H9 (cell line): ENCODE data around the gene TRAK2. TPM values are rescaled to one million over a fixed set of nuclear protein-coding genes. Genes with fewer than 3 reads are reported as not detected.
A peak's percentile ranks its signal among the peaks of the same experiment; 100 is the strongest.
"Not testable (repeated sequence)": the region's sequence is repeated elsewhere in the genome, so short reads cannot be mapped to it uniquely, and the experiment has no call there.

Source experiments
- DNase-seq: peaks from one replicate; pipeline ENCODE4 v3.0.0-alpha.2; 2017
- H2AFZ ChIP-seq: one replicate; pipeline ENCODE4 v1.6.1; 2013; ENCODE audit warnings: mild to moderate bottlenecking, low read length, control low read depth, moderate library complexity
- H2AK5ac ChIP-seq: 2 replicates; pipeline ENCODE4 v1.6.1; 2013; ENCODE audit warnings: low read length, control low read depth, mixed read lengths; ENCODE audit not compliant: insufficient read length
- H2BK120ac ChIP-seq: one replicate; pipeline ENCODE4 v1.6.1; 2013; ENCODE audit warnings: low read depth, mild to moderate bottlenecking, low read length, control low read depth, inconsistent platforms; ENCODE audit not compliant: poor library complexity, severe bottlenecking
- H2BK12ac ChIP-seq: 2 replicates; pipeline ENCODE4 v1.6.1; 2013; ENCODE audit warnings: low read length, control low read depth, mixed read lengths, low read depth; ENCODE audit not compliant: insufficient read length
- H2BK15ac ChIP-seq: 2 replicates; pipeline ENCODE4 v1.6.1; 2013; ENCODE audit warnings: low read depth, low read length, control low read depth
- H2BK20ac ChIP-seq: one replicate; pipeline ENCODE4 v1.6.1; 2013; ENCODE audit warnings: low read depth, mild to moderate bottlenecking, low read length, control low read depth, inconsistent platforms; ENCODE audit not compliant: poor library complexity, severe bottlenecking
- H2BK5ac ChIP-seq: 2 replicates; pipeline ENCODE4 v1.6.1; 2013; ENCODE audit warnings: low read length, control low read depth, mixed read lengths; ENCODE audit not compliant: insufficient read length
- H3K14ac ChIP-seq: 2 replicates; pipeline ENCODE4 v1.6.1; 2013; ENCODE audit warnings: low read length, control low read depth; ENCODE audit not compliant: insufficient read depth
- H3K18ac ChIP-seq: 2 replicates; pipeline ENCODE4 v1.6.1; 2013; ENCODE audit warnings: low read depth, mild to moderate bottlenecking, mixed read lengths, low read length, control low read depth; ENCODE audit not compliant: insufficient read length
- H3K23ac ChIP-seq: 2 replicates; pipeline ENCODE4 v1.6.1; 2013; ENCODE audit warnings: low read length, control low read depth, mixed read lengths, low read depth; ENCODE audit not compliant: insufficient read length
- H3K23me2 ChIP-seq: 2 replicates; pipeline ENCODE4 v1.6.1; 2013; ENCODE audit warnings: low read depth, mild to moderate bottlenecking, mixed read lengths, low read length, control low read depth; ENCODE audit not compliant: insufficient read length, poor library complexity, severe bottlenecking
- H3K27ac ChIP-seq: 2 replicates; pipeline ENCODE4 v1.5.1; 2013; ENCODE audit warnings: low read length, control low read depth, mixed read lengths, low read depth; ENCODE audit not compliant: insufficient read length
- H3K27me3 ChIP-seq: 2 replicates; pipeline ENCODE4 v1.6.1; 2013; ENCODE audit warnings: low read length, control low read depth, inconsistent platforms; ENCODE audit not compliant: insufficient read depth
- H3K4ac ChIP-seq: 2 replicates; pipeline ENCODE4 v1.6.1; 2013; ENCODE audit warnings: low read depth, mild to moderate bottlenecking, control low read depth, inconsistent platforms, low read length, moderate library complexity
- H3K4me1 ChIP-seq: 2 replicates; pipeline ENCODE4 v1.6.1; 2013; ENCODE audit warnings: low read length, control low read depth, inconsistent platforms; ENCODE audit not compliant: insufficient read depth
- H3K4me2 ChIP-seq: 2 replicates; pipeline ENCODE4 v1.6.1; 2013; ENCODE audit warnings: low read length, control low read depth, mixed read lengths; ENCODE audit not compliant: insufficient read length, insufficient read depth
- H3K56ac ChIP-seq: 2 replicates; pipeline ENCODE4 v1.6.1; 2013; ENCODE audit warnings: low read depth, mild to moderate bottlenecking, mixed read lengths, low read length, control low read depth; ENCODE audit not compliant: insufficient read length
- H3K79me1 ChIP-seq: 2 replicates; pipeline ENCODE4 v1.6.1; 2013; ENCODE audit warnings: low read depth, mild to moderate bottlenecking, moderate library complexity, low read length, control low read depth, inconsistent platforms; ENCODE audit not compliant: insufficient read depth, poor library complexity, severe bottlenecking
- H3K79me2 ChIP-seq: 2 replicates; pipeline ENCODE4 v1.6.1; 2013; ENCODE audit warnings: low read length, control low read depth, inconsistent platforms; ENCODE audit not compliant: insufficient read depth
- H3K9ac ChIP-seq: 2 replicates; pipeline ENCODE4 v1.6.1; 2013; ENCODE audit warnings: low read length, control low read depth, mixed read lengths; ENCODE audit not compliant: insufficient read length; ENCODE audit errors: extremely low read depth
- H3K9me3 ChIP-seq: one replicate; pipeline ENCODE4 v1.6.1; 2013; ENCODE audit warnings: low read depth, low read length, inconsistent platforms; ENCODE audit not compliant: control insufficient read depth
- H3T11ph ChIP-seq: one replicate; pipeline ENCODE4 v1.6.1; 2013; ENCODE audit warnings: mild to moderate bottlenecking, low read length, control low read depth, inconsistent platforms
- H4K20me1 ChIP-seq: one replicate; pipeline ENCODE4 v1.6.1; 2013; ENCODE audit not compliant: control insufficient read depth, insufficient read length, insufficient read depth
- H4K5ac ChIP-seq: 2 replicates; pipeline ENCODE4 v1.6.1; 2013; ENCODE audit warnings: low read depth, mild to moderate bottlenecking, mixed read lengths, low read length, control low read depth; ENCODE audit not compliant: insufficient read length
- H4K8ac ChIP-seq: replicated peaks from 2 replicates; pipeline ENCODE4 v1.6.1; 2013; ENCODE audit warnings: low read length, control low read depth, mixed read lengths, low read depth; ENCODE audit not compliant: insufficient read length
- H4K91ac ChIP-seq: 2 replicates; pipeline ENCODE4 v1.6.1; 2013; ENCODE audit warnings: low read depth, mild to moderate bottlenecking, moderate library complexity, mixed read lengths, low read length, control low read depth; ENCODE audit not compliant: insufficient read length
- H3K27ac Mint-ChIP-seq, 3 experiments: 2 replicates in 2 of 3; 3 replicates in 1 of 3; pipeline ENCODE4 v1.8.0; 2020 to 2021; ENCODE audit warnings: mixed read lengths in 3 of 3, mild to moderate bottlenecking in 1 of 3, moderate library complexity in 1 of 3
- H3K27me3 Mint-ChIP-seq: 2 replicates; pipeline ENCODE4 v1.8.0; 2021; ENCODE audit warnings: low read depth, mild to moderate bottlenecking, moderate library complexity, mixed read lengths
- H3K36me3 Mint-ChIP-seq, 3 experiments: 2 replicates in 2 of 3; 3 replicates in 1 of 3; pipeline ENCODE4 v1.8.0; 2020 to 2021; ENCODE audit warnings: low read depth in 3 of 3, mixed read lengths in 3 of 3; ENCODE audit not compliant: insufficient read depth in 1 of 3
- H3K4me1 Mint-ChIP-seq, 2 experiments: 2 replicates each; pipeline ENCODE4 v1.8.0; 2020; ENCODE audit warnings: mixed read lengths in 2 of 2
- H3K4me3 Mint-ChIP-seq, 2 experiments: 2 replicates in 1 of 2; 3 replicates in 1 of 2; pipeline ENCODE4 v1.8.0; 2020 to 2021; ENCODE audit warnings: mild to moderate bottlenecking in 2 of 2, mixed read lengths in 2 of 2, moderate library complexity in 1 of 2
- H3K9me3 Mint-ChIP-seq, 2 experiments: 2 replicates in 1 of 2; 3 replicates in 1 of 2; pipeline ENCODE4 v1.8.0; 2020; ENCODE audit warnings: mild to moderate bottlenecking in 2 of 2, mixed read lengths in 2 of 2, moderate library complexity in 1 of 2
- WGBS: extraction: QIAGEN DNeasy Blood & Tissue Kit; methylation state at CpG from one replicate; pipeline ENCODE4 v1.1.7; 2013; ENCODE audit warnings: missing lambda C conversion rate, low lambda C conversion rate, mixed read lengths; ENCODE audit not compliant: insufficient read length; ENCODE audit errors: extremely low coverage; 5-methylcytosine and 5-hydroxymethylcytosine counted together
- total RNA-seq: library from RNA; stranded (reverse); gene quantifications from 2 replicates; pipeline ENCODE4 v1.2.1, GENCODE V29; 2021
- TF ChIP-seq, protein P1 (sequence below): fragments of 200-600 bp; sonication (generic); conservative IDR thresholded peaks from 3 replicates; pipeline ENCODE4 v1.8.0; 2021; ENCODE audit warnings: antibody characterized with exemption, mild to moderate bottlenecking

The TRAK2 gene
- total RNA-seq, 1 experiment from 2014 or later: 14.2 TPM

DNA sequence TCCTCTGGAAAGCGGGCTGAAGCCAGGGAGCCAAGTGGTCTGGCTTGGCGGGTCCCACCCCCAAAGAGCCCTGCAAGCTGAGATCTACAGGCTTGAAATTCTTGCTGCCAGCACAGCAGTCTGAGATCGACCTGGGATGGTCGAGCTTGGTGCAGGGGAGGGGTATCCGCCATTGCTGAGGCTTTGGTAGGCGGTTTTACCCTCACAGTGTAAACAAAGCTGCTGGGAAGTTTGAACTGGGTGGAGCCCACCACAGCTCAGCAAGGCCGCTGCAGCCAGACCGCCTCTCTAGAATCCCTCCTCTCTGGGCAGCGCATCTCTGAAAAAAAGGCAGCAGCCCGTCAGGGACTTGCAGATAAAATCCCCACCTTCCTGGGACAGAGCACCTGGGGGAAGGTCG lies 81.5 kb downstream of the TRAK2 start:
- H3K4me2 ChIP-seq: no peak overlapping the region
- TF ChIP-seq, protein P1, sequence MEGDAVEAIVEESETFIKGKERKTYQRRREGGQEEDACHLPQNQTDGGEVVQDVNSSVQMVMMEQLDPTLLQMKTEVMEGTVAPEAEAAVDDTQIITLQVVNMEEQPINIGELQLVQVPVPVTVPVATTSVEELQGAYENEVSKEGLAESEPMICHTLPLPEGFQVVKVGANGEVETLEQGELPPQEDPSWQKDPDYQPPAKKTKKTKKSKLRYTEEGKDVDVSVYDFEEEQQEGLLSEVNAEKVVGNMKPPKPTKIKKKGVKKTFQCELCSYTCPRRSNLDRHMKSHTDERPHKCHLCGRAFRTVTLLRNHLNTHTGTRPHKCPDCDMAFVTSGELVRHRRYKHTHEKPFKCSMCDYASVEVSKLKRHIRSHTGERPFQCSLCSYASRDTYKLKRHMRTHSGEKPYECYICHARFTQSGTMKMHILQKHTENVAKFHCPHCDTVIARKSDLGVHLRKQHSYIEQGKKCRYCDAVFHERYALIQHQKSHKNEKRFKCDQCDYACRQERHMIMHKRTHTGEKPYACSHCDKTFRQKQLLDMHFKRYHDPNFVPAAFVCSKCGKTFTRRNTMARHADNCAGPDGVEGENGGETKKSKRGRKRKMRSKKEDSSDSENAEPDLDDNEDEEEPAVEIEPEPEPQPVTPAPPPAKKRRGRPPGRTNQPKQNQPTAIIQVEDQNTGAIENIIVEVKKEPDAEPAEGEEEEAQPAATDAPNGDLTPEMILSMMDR: no peak
- H3K9me3 ChIP-seq: no peaks in the 10 kb centered on the region
- H4K5ac ChIP-seq: no peak overlapping the region
- Mint-ChIP-seq H3K4me1 (peaks cover 0 to 7% of the 10 kb centered on the region in 2 experiments; a peak in 2 of 4 replicates), H3K27me3 (no peaks in the 10 kb centered on the region), H3K9me3 (peaks cover 10 to 19% of the 10 kb centered on the region in 2 experiments; a peak in 4 of 5 replicates), H3K4me3 (no peak overlapping the region), H3K36me3 (peaks cover 3 to 8% (median 7%) of the 10 kb centered on the region in 3 experiments; a peak in 4 of 7 replicates), H3K27ac (peak overlapping the region in 1 of 3 experiments; percentile 44; a peak in 1 of 7 replicates)
- H3K79me2 ChIP-seq: no peaks in the 10 kb centered on the region
- H3K14ac ChIP-seq: no peak overlapping the region
- H3K23me2 ChIP-seq: no peaks in the 10 kb centered on the region
- no peak overlapping the region for H3K4ac ChIP-seq
- H3T11ph ChIP-seq: no peak overlapping the region
- no peak overlapping the region for H4K91ac ChIP-seq
- H3K56ac ChIP-seq: no peak overlapping the region
- no peak overlapping the region for H4K8ac ChIP-seq
- H4K20me1 ChIP-seq: no peaks in the 10 kb centered on the region
- no peaks in the 10 kb centered on the region for H3K27me3 ChIP-seq
- no peak overlapping the region for H2BK5ac ChIP-seq
- no CpG with 5 or more reads among the region's 11 CpGs for WGBS
- H3K4me1 ChIP-seq: no peaks in the 10 kb centered on the region
- no peak overlapping the region for H2AK5ac ChIP-seq
- H2BK15ac ChIP-seq: no peak overlapping the region
- H2AFZ ChIP-seq: no peak overlapping the region
- no peaks in the 10 kb centered on the region for H3K79me1 ChIP-seq
- H3K18ac ChIP-seq: no peak overlapping the region
- H2BK20ac ChIP-seq: no peak overlapping the region
- peak; percentile 46 for DNase-seq
- no peak overlapping the region for H2BK12ac ChIP-seq
- no peak overlapping the region for H3K27ac ChIP-seq
- H3K23ac ChIP-seq: no peak overlapping the region
- H3K9ac ChIP-seq: no peak overlapping the region
- H2BK120ac ChIP-seq: no peak overlapping the region

DNA sequence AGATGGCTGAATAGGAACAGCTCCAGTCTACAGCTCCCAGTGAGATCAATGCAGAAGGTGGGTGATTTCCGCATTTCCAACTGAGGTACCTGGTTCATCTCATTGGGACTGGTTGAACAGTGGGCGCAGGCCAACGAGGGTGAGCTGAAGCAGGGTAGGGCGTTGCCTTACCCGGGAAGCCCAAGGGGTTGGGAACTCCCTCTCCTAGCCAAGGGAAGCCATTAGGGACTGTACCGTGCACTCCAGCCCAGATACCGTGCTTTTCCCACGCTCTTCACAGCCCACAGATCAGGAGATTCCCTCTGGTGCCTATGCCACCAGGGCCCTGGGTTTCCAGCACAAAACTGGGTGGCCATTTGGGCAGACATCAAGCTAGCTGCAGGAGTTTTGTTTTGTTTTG lies 81.9 kb downstream of the TRAK2 start:
- not testable (repeated sequence) for H2AFZ ChIP-seq, H3K4me1 Mint-ChIP-seq, H3K4me2 ChIP-seq, H3K56ac ChIP-seq, H3K23ac ChIP-seq, H3K27me3 Mint-ChIP-seq, H3K36me3 Mint-ChIP-seq, H2BK120ac ChIP-seq, H2BK5ac ChIP-seq, H3K18ac ChIP-seq, H3K27me3 ChIP-seq, H2AK5ac ChIP-seq, H3K4ac ChIP-seq, H3K27ac Mint-ChIP-seq, H4K5ac ChIP-seq, H3K9ac ChIP-seq, H3K9me3 ChIP-seq, H3K23me2 ChIP-seq, H3K79me2 ChIP-seq, H3K4me3 Mint-ChIP-seq, DNase-seq, H3K14ac ChIP-seq, H4K91ac ChIP-seq, H2BK20ac ChIP-seq, H4K20me1 ChIP-seq, H3K79me1 ChIP-seq, H2BK12ac ChIP-seq, H3T11ph ChIP-seq, H2BK15ac ChIP-seq, H3K4me1 ChIP-seq, H4K8ac ChIP-seq, H3K27ac ChIP-seq
- WGBS: no CpG with 5 or more reads among the region's 8 CpGs
- H3K9me3 Mint-ChIP-seq: peaks cover 6 to 15% of the 10 kb centered on the region in 2 experiments; a peak in 4 of 5 replicates
